HG03575 (cell line): Measurements from ENCODE around the gene GMEB2.
"Not testable (repeated sequence)": the region's sequence is repeated elsewhere in the genome, so short reads cannot be mapped to it uniquely, and the experiment has no call there.

Source experiments
- ATAC-seq: cut with Tn5 transposase; IDR thresholded peaks from one replicate; pipeline ENCODE4 v1.9.1; 2021; ENCODE audit not compliant: unreplicated experiment, insufficient number of reproducible peaks, low FRiP score; ENCODE audit errors: extremely low read depth

Gene GMEB2

GRCh38 chr20:63641146-63641791, 14.4 kb upstream of the GMEB2 start:
- no peak for ATAC-seq

GRCh38 chr20:63640686-63641085, 13.8 kb upstream of the GMEB2 start:
- ATAC-seq = not testable (repeated sequence)

- ATAC-seq = no peak
Observed at GRCh38 chr20:63640086-63640485, 13.2 kb upstream of the GMEB2 start.

GRCh38 chr20:63639093-63639975, 12.4 kb upstream of the GMEB2 start:
- no peak for ATAC-seq

GRCh38 chr20:63636752-63637628, 10.1 kb upstream of the GMEB2 start:
- ATAC-seq = no peak

- ATAC-seq = no peak
Observed at GRCh38 chr20:63635431-63636141, 8.7 kb upstream of the GMEB2 start.

- no peak for ATAC-seq
Observed at GRCh38 chr20:63633732-63634131, 6.8 kb upstream of the GMEB2 start.

- ATAC-seq = not testable (repeated sequence)
Observed at GRCh38 chr20:63631426-63631825, 4.5 kb upstream of the GMEB2 start.

GRCh38 chr20:63630956-63631355, 4.1 kb upstream of the GMEB2 start:
- not testable (repeated sequence) for ATAC-seq

- no peak for ATAC-seq
Observed at GRCh38 chr20:63628246-63628975, 1.5 kb upstream of the GMEB2 start.

GRCh38 chr20:63627751-63628245, 897 bp upstream of the GMEB2 start:
- no peak for ATAC-seq

- no peak for ATAC-seq
Observed at GRCh38 chr20:63627129-63627750, 339 bp upstream of the GMEB2 start.

- ATAC-seq = no peak
Observed at GRCh38 chr20:63625771-63626423, 1.0 kb downstream of the GMEB2 start.

GRCh38 chr20:63624486-63624885, 2.4 kb downstream of the GMEB2 start:
- no peak for ATAC-seq

GRCh38 chr20:63622732-63623131, 4.2 kb downstream of the GMEB2 start:
- no peak for ATAC-seq

GRCh38 chr20:63622096-63622495, 4.8 kb downstream of the GMEB2 start:
- no peak for ATAC-seq

- ATAC-seq = no peak
Observed at GRCh38 chr20:63620991-63621390, 5.9 kb downstream of the GMEB2 start.
